Cardiac muscle cell (in vitro differentiated cells and primary cell): ENCODE results near the gene ELOVL5. TPM values are rescaled to one million over a fixed set of nuclear protein-coding genes. Genes with fewer than 3 reads are reported as not detected.

Source experiments
- DNase-seq, 2 donors: peaks; one replicate each; pipeline versions ENCODE4 v3.0.0 to v3.0.0-alpha.2; 2010 to 2017; ENCODE audit warnings: low read depth in 1 of 2, low spot score in 1 of 2
- H3K27ac ChIP-seq: fragments of 200-600 bp; sonication (generic); 2 replicates; pipeline ENCODE4 v1.5.1; 2016
- H3K27me3 ChIP-seq: fragments of 200-600 bp; sonication (generic); 2 replicates; pipeline ENCODE4 v1.6.0; 2016; ENCODE audit warnings: control low read depth
- H3K36me3 ChIP-seq: fragments of 200-600 bp; sonication (generic); 2 replicates; pipeline ENCODE4 v1.5.1; 2016; ENCODE audit warnings: control low read depth
- H3K4me1 ChIP-seq: fragments of 200-600 bp; sonication (generic); 2 replicates; pipeline ENCODE4 v1.8.1; 2017; ENCODE audit warnings: low read depth, mild to moderate bottlenecking, mixed run types
- H3K4me3 ChIP-seq: fragments of 200-600 bp; sonication (generic); 2 replicates; pipeline ENCODE4 v1.5.1; 2016; ENCODE audit warnings: mild to moderate bottlenecking
- H3K9me3 ChIP-seq: fragments of 200-600 bp; sonication (generic); 2 replicates; pipeline ENCODE4 v1.5.1; 2017; ENCODE audit warnings: low read depth, mild to moderate bottlenecking, control low read depth
- CTCF ChIP-seq: IDR thresholded peaks from 2 replicates; pipeline ENCODE4 v1.5.1; 2012; ENCODE audit warnings: low read depth, mild to moderate bottlenecking, low read length
- polyA plus RNA-seq: library from polyadenylated mRNA; unstranded; fragments of >200 nt; fragmentation: Nextera tagmentation; extraction: Ambion mirVana; gene quantifications from 2 replicates; pipeline ENCODE4 v1.2.1, GENCODE V29; 2016
- total RNA-seq: library from RNA; depleted of rRNA; stranded (reverse); fragments of >200 nt; gene quantifications from 2 replicates; pipeline ENCODE4 v1.2.3, GENCODE V29; 2016

The ELOVL5 gene
- total and polyA plus RNA-seq, 2 experiments from 2014 or later: 39.4 to 54.1 TPM

GRCh38 chr6:53227847-53228246 lies 120.9 kb downstream of the ELOVL5 start:
- H3K4me1 ChIP-seq: no peaks in the 10 kb centered on the region
- H3K9me3 ChIP-seq: no peaks in the 10 kb centered on the region
- TF ChIP-seq CTCF: no peak

GRCh38 chr6:53220605-53221004 lies 128.1 kb downstream of the ELOVL5 start:
- H3K4me1 ChIP-seq: no peaks in the 10 kb centered on the region
- no peak overlapping the region for H3K4me3 ChIP-seq
- H3K27me3 ChIP-seq: no peaks in the 10 kb centered on the region
- no peaks in the 10 kb centered on the region for H3K36me3 ChIP-seq
- no peak for TF ChIP-seq CTCF
- DNase-seq: no peak
- H3K27ac ChIP-seq: no peak overlapping the region
- H3K9me3 ChIP-seq: no peaks in the 10 kb centered on the region

More at GRCh38 chr6:53227847-53228246, 120.9 kb downstream of the ELOVL5 start:
- Histone ChIP-seq H3K27ac (no peak overlapping the region), H3K4me3 (no peak overlapping the region), H3K36me3 (no peaks in the 10 kb centered on the region), H3K27me3 (no peaks in the 10 kb centered on the region)
- DNase-seq: no peak

Other genes with a start within 250 kb of the ELOVL5 start
- gene GCM1, start 200.1 kb downstream of the ELOVL5 start, total RNA-seq: 0.11 TPM in 1 of 2 replicates, not detected in the other
- not detected in 2 replicates for gene GCM1, start 200.1 kb downstream of the ELOVL5 start, polyA plus RNA-seq
- gene GCLC, start 196.2 kb upstream of the ELOVL5 start, total RNA-seq: 23.5 and 33.6 TPM in 2 replicates
- 17.5 and 18.1 TPM in 2 replicates for gene GCLC, start 196.2 kb upstream of the ELOVL5 start, polyA plus RNA-seq